A549 treated with AZD2906 at 1 μM for 4 hours (cell line): ENCODE measurements around the gene ANKRD52. TPM values are rescaled to one million over a fixed set of nuclear protein-coding genes. Genes with fewer than 3 reads are reported as not detected.

Source experiments
- total RNA-seq: library from RNA; stranded (reverse); fragments of 200-300 nt; extraction: Qiagen RNA extraction; gene quantifications from 5 replicates; pipeline ENCODE4 v1.2.3, GENCODE V29; 2022

The ANKRD52 gene
- 36.2 to 45.1 TPM (median 38.3 TPM) in 5 replicates for total RNA-seq

GRCh38 chr12:56258068-56258819 is at the start of gene ANKRD52:
Gene ANKRD52, minus strand, starts transcription at chr12:56258384. Its CDS starts 115 bp downstream, at chr12:56258269.

GRCh38 chr12:56299853-56300643 is 41.9 kb upstream of the ANKRD52 start, which contains the start of gene CS:
Gene CS, minus strand, starts transcription at chr12:56300330. Its CDS starts 129 bp downstream, at chr12:56300201.

GRCh38 chr12:56266693-56267442 is 8.7 kb upstream of the ANKRD52 start, which contains the start of gene COQ10A:
Gene COQ10A, plus strand, starts transcription at chr12:56266942. Its CDS starts 177 bp downstream, at chr12:56267119.

DNA sequence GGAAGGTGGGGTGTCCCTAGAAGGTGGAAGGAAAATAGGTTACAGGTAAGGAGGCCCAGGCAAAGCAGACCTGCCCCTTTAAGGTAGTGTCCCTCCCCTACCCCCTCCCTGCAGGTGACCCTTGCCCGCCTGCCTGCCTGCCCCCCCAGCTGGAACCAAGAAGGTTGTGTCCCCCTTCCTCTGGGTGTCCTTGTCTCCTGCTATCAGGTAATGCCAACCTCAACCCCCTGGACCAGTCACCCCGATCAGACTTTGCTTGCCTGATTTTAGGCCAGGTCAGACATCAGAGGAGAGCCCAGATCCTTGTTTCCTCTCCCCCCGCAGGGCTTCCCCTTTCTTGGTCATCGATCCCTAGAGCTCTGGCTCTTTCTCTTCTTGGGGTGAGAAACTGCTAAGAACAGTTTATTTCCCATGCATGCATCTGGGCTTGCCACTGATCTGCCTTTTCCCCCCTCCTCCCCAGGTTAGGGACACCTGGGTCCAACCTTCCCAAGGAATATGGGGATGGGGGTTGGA is 28.2 kb downstream of the ANKRD52 start, which contains the start of gene SLC39A5:
TSS of gene SLC39A5 (plus strand) at position 136 of the 516 bp plus-strand sequence. CDS start 1,224 bp downstream, outside the sequence.

GRCh38 chr12:56224102-56224701 is 34.0 kb downstream of the ANKRD52 start, which contains the start of gene NABP2:
Gene NABP2, plus strand, starts transcription at chr12:56224342. Its CDS starts 515 bp downstream, at chr12:56224857.

DNA sequence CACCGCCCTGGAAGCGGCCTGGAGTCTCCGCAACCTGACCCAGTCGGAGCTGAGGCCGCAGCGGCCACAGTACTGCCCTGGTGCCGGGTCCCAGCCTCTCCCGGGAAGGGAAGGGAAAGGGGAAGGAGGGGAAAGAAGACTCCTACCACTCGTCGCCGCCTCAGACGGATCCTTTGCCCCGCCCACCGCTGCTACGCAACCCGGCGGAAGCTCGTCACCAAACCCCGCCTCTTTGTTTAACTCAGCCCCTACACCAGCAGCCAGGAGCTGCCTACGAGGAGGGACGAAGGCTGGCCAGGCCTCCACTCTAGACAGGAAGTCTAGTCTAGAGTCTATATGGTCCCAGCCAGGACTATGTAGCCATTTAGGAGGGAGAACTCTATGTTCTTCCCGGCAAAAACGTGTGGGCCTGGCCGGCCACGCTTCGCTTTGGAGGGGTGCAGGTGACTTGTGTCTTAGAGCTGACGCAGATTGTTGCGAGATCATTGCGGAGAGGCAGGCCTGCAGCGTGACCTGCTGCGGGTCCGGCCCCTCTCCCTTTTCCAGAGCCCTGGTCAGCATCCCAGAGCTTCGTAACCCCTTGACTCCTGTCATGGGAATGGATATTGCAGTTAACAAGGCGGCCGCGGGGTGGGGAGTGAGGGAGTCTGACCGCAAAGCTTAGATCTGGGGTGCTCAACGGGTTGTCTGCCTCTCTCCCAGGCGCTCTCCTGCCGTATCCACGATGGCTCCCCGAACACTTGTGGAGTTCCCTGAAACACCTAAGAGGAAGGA is 36.2 kb downstream of the ANKRD52 start, which contains the start of gene RNF41:
TSS of gene RNF41 (minus strand) at position 166 of the 774 bp plus-strand sequence. CDS start 7,875 bp downstream, outside the sequence.

GRCh38 chr12:56189099-56189917 is 68.9 kb downstream of the ANKRD52 start, which contains the start of gene SMARCC2:
Gene SMARCC2, minus strand, starts transcription at chr12:56189483. Its CDS starts 22 bp downstream, at chr12:56189461.

Other genes with a start within 250 kb of the ANKRD52 start
- 2.0 to 3.0 TPM (median 2.5 TPM) in 5 replicates for gene IKZF4, start 237.3 kb downstream of the ANKRD52 start, total RNA-seq
- 589 to 809 TPM (median 704 TPM) in 5 replicates for gene RPS26, start 216.5 kb downstream of the ANKRD52 start, total RNA-seq
- 0.98 to 2.4 TPM (median 1.1 TPM) in 5 replicates for gene ERBB3, start 178.2 kb downstream of the ANKRD52 start, total RNA-seq
- gene PA2G4, start 153.8 kb downstream of the ANKRD52 start, total RNA-seq, result 263 to 349 TPM (median 284 TPM) in 5 replicates
- 4,788 to 5,894 TPM (median 5,599 TPM) in 5 replicates for gene RPL41, start 141.8 kb downstream of the ANKRD52 start, total RNA-seq
- 2.6 to 4.1 TPM (median 2.8 TPM) in 5 replicates for gene ZC3H10, start 140.1 kb downstream of the ANKRD52 start, total RNA-seq
- 59.6 to 64.9 TPM (median 64.2 TPM) in 5 replicates for gene ESYT1, start 130.1 kb downstream of the ANKRD52 start, total RNA-seq
- 69.1 to 84.7 TPM (median 80.8 TPM) in 5 replicates for gene MYL6B, start 105.8 kb downstream of the ANKRD52 start, total RNA-seq
- gene MYL6, start 100.0 kb downstream of the ANKRD52 start, total RNA-seq, result 2,187 to 2,775 TPM (median 2,288 TPM) in 5 replicates
- 28.2 to 35.7 TPM (median 31.2 TPM) in 5 replicates for gene SMARCC2, start 68.9 kb downstream of the ANKRD52 start, total RNA-seq
- gene RNF41, start 36.5 kb downstream of the ANKRD52 start, total RNA-seq, result 21.7 to 26.5 TPM (median 25.1 TPM) in 5 replicates
- gene NABP2, start 34.0 kb downstream of the ANKRD52 start, total RNA-seq, result 54.9 to 59.8 TPM (median 58.5 TPM) in 5 replicates
- 0.05 to 0.08 TPM in 2 of 5 replicates, not detected in the others for gene SLC39A5, start 28.3 kb downstream of the ANKRD52 start, total RNA-seq
- gene COQ10A, start 8.6 kb upstream of the ANKRD52 start, total RNA-seq, result 12.1 to 14.7 TPM (median 14.2 TPM) in 5 replicates
- 144 to 175 TPM (median 152 TPM) in 5 replicates for gene CS, start 41.9 kb upstream of the ANKRD52 start, total RNA-seq
- gene CNPY2, start 57.6 kb upstream of the ANKRD52 start, total RNA-seq, result 108 to 151 TPM (median 138 TPM) in 5 replicates
- gene PAN2, start 75.6 kb upstream of the ANKRD52 start, total RNA-seq, result 10.3 to 14.2 TPM (median 13.9 TPM) in 5 replicates
- 0.31 to 0.52 TPM (median 0.38 TPM) in 5 replicates for gene IL23A, start 80.5 kb upstream of the ANKRD52 start, total RNA-seq
- gene STAT2, start 101.7 kb upstream of the ANKRD52 start, total RNA-seq, result 10.7 to 13.2 TPM (median 11.1 TPM) in 5 replicates
- not detected in 5 replicates for gene APOF, start 104.5 kb upstream of the ANKRD52 start, total RNA-seq
- 31.5 to 36.5 TPM (median 34.9 TPM) in 5 replicates for gene TIMELESS, start 191.0 kb upstream of the ANKRD52 start, total RNA-seq
- gene MIP, start 196.3 kb upstream of the ANKRD52 start, total RNA-seq, result 0.07 to 0.09 TPM in 2 of 5 replicates, not detected in the others
- gene SPRYD4, start 210.2 kb upstream of the ANKRD52 start, total RNA-seq, result 1.8 to 1.9 TPM (median 1.9 TPM) in 5 replicates
- gene GLS2, start 229.8 kb upstream of the ANKRD52 start, total RNA-seq, result 0.15 to 0.62 TPM (median 0.20 TPM) in 5 replicates